ENCODE measurements around the gene COX20.
A peak's percentile ranks its signal among the peaks of the same experiment; 100 is the strongest.

COX20 gene

GRCh38 chr1:244834543-244835275 lies 749 bp upstream of the COX20 start:
- H2AFZ ChIP-seq (ENCODE audit: low read depth): peak overlapping the region; percentile 63
- H3K36me3 ChIP-seq (ENCODE audit: insufficient read depth): no peaks in the 10 kb centered on the region
- no peak overlapping the region for H3K4me3 ChIP-seq (IDR thresholded peaks at IDR 0.05; ENCODE audit: insufficient read depth, low read depth, low read length)
- peak overlapping the region; percentile 99 for H3K9ac ChIP-seq
- peak overlapping the region; percentile 96 for H3K4me2 ChIP-seq
- peaks cover 40% of the 10 kb centered on the region; the same call in 1 of the 2 replicates for H3K79me2 ChIP-seq (ENCODE audit: insufficient read depth, low read depth)
- TF ChIP-seq CTCF (conservative IDR thresholded peaks at IDR 0.05; ENCODE audit: low read depth, low read length): no peak
- H3K27ac ChIP-seq: peak overlapping the region; percentile 100
- H4K20me1 ChIP-seq (ENCODE audit: insufficient read depth): no peaks in the 10 kb centered on the region
- peaks cover 43% of the 10 kb centered on the region for H3K4me1 ChIP-seq (ENCODE audit: low read depth, poor library complexity, severe bottlenecking)
- no peaks in the 10 kb centered on the region for H3K27me3 ChIP-seq (ENCODE audit: insufficient read depth, low read depth)

GRCh38 chr1:244836135-244836521 lies 670 bp downstream of the COX20 start:
- H3K27me3 ChIP-seq (ENCODE audit: insufficient read depth, low read depth): no peaks in the 10 kb centered on the region
- H4K20me1 ChIP-seq (ENCODE audit: insufficient read depth): no peaks in the 10 kb centered on the region
- H3K79me2 ChIP-seq (ENCODE audit: insufficient read depth, low read depth): peaks cover 46% of the 10 kb centered on the region; the same call in 1 of the 2 replicates
- peak overlapping the region; percentile 99 for H3K9ac ChIP-seq
- H3K4me2 ChIP-seq: peak overlapping the region; percentile 69
- H3K27ac ChIP-seq: peak overlapping the region; percentile 100
- peaks cover 57% of the 10 kb centered on the region for H3K4me1 ChIP-seq (ENCODE audit: low read depth, poor library complexity, severe bottlenecking)
- H3K36me3 ChIP-seq (ENCODE audit: insufficient read depth): 0 out of 2 replicates have a peak, but pooled peaks cover 3% of the 10 kb centered on the region
- peak overlapping the region; percentile 15; the same call in 1 of the 2 replicates for H2AFZ ChIP-seq (ENCODE audit: low read depth)
- no peak overlapping the region for H3K4me3 ChIP-seq (IDR thresholded peaks at IDR 0.05; ENCODE audit: insufficient read depth, low read depth, low read length)
- TF ChIP-seq CTCF (conservative IDR thresholded peaks at IDR 0.05; ENCODE audit: low read depth, low read length): no peak

GRCh38 chr1:244836584-244836983 lies 1.1 kb downstream of the COX20 start:
- Histone ChIP-seq H3K4me3 (IDR thresholded peaks at IDR 0.05; ENCODE audit: insufficient read depth, low read depth, low read length) (no peak overlapping the region), H3K79me2 (ENCODE audit: insufficient read depth, low read depth) (peaks cover 46% of the 10 kb centered on the region; the same call in 1 of the 2 replicates), H3K4me1 (ENCODE audit: low read depth, poor library complexity, severe bottlenecking) (peaks cover 62% of the 10 kb centered on the region), H4K20me1 (ENCODE audit: insufficient read depth) (no peaks in the 10 kb centered on the region), H3K27me3 (ENCODE audit: insufficient read depth, low read depth) (no peaks in the 10 kb centered on the region), H3K36me3 (ENCODE audit: insufficient read depth) (0 out of 2 replicates have a peak, but pooled peaks cover 3% of the 10 kb centered on the region), H3K4me2 (peak overlapping the region; percentile 69), H2AFZ (ENCODE audit: low read depth) (no peak overlapping the region), H3K9ac (peak overlapping the region; percentile 99; the same call in 1 of the 2 replicates), H3K27ac (peak overlapping the region; percentile 100)
- no peak for TF ChIP-seq CTCF (conservative IDR thresholded peaks at IDR 0.05; ENCODE audit: low read depth, low read length)

- Histone ChIP-seq H3K27ac (peak overlapping the region; percentile 100; the same call in 1 of the 2 replicates), H3K27me3 (ENCODE audit: insufficient read depth, low read depth) (no peaks in the 10 kb centered on the region), H3K79me2 (ENCODE audit: insufficient read depth, low read depth) (peaks cover 57% of the 10 kb centered on the region; the same call in 1 of the 2 replicates)
These were observed 2.3 kb downstream of the COX20 start for GRCh38 chr1:244837597-244838258.

More at GRCh38 chr1:244837597-244838258, 2.3 kb downstream of the COX20 start:
- peak overlapping the region; percentile 99; the same call in 1 of the 2 replicates for H3K9ac ChIP-seq
- peak overlapping the region; percentile 69; the same call in 1 of the 2 replicates for H3K4me2 ChIP-seq
- peaks cover 69% of the 10 kb centered on the region for H3K4me1 ChIP-seq (ENCODE audit: low read depth, poor library complexity, severe bottlenecking)
- H2AFZ ChIP-seq (ENCODE audit: low read depth): no peak overlapping the region
- H3K36me3 ChIP-seq (ENCODE audit: insufficient read depth): peaks cover 6% of the 10 kb centered on the region; the same call in 1 of the 2 replicates
- no peak overlapping the region for H3K4me3 ChIP-seq (IDR thresholded peaks at IDR 0.05; ENCODE audit: insufficient read depth, low read depth, low read length)
- TF ChIP-seq CTCF (conservative IDR thresholded peaks at IDR 0.05; ENCODE audit: low read depth, low read length): no peak
- H4K20me1 ChIP-seq (ENCODE audit: insufficient read depth): 0 out of 2 replicates have a peak, but pooled peaks cover 6% of the 10 kb centered on the region

All from KMS-11 (cell line).